Activated naive CD8-positive, alpha-beta T cell (primary cell): ENCODE data around the gene MED9.

Experiments used
- H3K27ac Mint-ChIP-seq: one replicate; pipeline ENCODE4 v1.8.0; 2021; ENCODE audit warnings: mixed read lengths
- H3K27me3 Mint-ChIP-seq: one replicate; pipeline ENCODE4 v1.8.0; 2021; ENCODE audit warnings: mixed read lengths
- H3K36me3 Mint-ChIP-seq: one replicate; pipeline ENCODE4 v1.8.0; 2021; ENCODE audit warnings: mixed read lengths
- H3K4me1 Mint-ChIP-seq: one replicate; pipeline ENCODE4 v1.8.0; 2021; ENCODE audit warnings: low read depth, mixed read lengths
- H3K4me3 Mint-ChIP-seq: one replicate; pipeline ENCODE4 v1.8.0; 2021; ENCODE audit warnings: mild to moderate bottlenecking, mixed read lengths
- H3K9me3 Mint-ChIP-seq: one replicate; pipeline ENCODE4 v1.8.0; 2021; ENCODE audit warnings: low read depth, mixed read lengths

MED9 gene

DNA sequence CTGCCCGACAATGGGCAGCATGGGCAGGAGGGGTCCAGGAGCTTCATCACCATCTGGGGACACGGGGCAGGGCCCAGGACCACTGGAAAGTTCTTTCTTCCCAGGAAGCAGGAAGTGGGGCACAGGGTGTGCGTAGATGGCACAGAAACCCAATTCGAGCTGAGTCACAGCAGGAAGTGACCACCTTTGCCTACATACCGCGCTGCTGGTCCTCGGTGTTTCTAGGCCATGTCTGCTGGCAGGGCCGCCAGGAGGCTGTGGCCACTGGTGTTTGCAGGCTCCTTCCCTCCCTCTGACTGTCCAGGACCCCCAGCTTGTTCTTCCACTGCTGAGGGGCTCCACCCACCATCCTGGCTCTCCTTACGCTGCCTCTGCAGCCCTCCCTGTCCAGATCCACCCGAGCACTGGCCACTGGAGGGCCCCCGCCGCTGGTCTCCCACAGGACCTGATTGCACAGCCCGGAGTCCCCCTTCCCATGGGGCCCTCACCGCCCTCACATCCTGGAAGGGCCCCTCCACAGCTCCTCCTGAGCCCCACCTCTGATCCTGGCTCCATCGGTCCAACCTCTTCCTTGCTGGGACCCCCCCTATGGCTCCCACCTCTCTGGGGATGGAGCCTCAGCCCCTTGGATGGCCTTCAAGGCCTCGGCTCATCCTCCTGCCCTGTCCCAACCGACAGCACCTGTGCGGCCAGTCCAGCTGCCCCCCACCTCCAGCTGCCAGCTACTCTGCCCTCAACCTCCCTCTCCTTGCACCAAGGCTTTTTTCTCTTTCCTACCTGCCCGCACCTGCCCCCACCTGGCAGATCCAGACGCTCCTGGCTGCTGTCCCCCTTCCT is 33.9 kb downstream of the MED9 start:
- no peak overlapping the region for H3K4me3 Mint-ChIP-seq

DNA sequence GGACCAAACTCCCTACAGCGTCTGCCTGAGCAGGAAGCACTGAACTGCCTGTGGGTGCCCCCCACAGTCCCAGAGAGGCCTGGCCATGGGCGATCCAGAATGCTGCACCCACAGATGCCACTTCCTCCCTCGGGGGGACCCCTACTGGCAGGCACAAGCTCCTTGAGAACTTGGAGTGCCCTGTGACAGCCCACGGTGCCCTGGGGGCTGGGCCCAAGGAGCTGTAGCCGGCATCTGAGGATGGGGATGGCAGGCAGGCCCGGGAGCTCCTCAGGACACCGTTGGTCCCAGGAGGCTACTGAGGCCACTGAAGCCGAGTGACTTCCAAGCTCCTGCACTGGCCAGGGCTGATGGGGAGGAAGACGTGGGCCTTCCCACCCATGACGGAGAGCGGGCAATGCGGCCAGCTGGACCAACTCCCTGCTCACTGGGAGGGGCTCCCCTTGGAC is 34.5 kb downstream of the MED9 start:
- H3K36me3 Mint-ChIP-seq, result no peaks in the 10 kb centered on the region
- H3K27me3 Mint-ChIP-seq, result no peaks in the 10 kb centered on the region
- no peaks in the 10 kb centered on the region for H3K9me3 Mint-ChIP-seq
- H3K27ac Mint-ChIP-seq, result no peak overlapping the region
- no peaks in the 10 kb centered on the region for H3K4me1 Mint-ChIP-seq
- H3K4me3 Mint-ChIP-seq, result no peak overlapping the region

More for the DNA sequence above, 33.9 kb downstream of the MED9 start:
- H3K9me3 Mint-ChIP-seq, result no peaks in the 10 kb centered on the region
- no peaks in the 10 kb centered on the region for H3K27me3 Mint-ChIP-seq
- H3K27ac Mint-ChIP-seq, result no peak overlapping the region
- H3K4me1 Mint-ChIP-seq, result no peaks in the 10 kb centered on the region
- no peaks in the 10 kb centered on the region for H3K36me3 Mint-ChIP-seq

DNA sequence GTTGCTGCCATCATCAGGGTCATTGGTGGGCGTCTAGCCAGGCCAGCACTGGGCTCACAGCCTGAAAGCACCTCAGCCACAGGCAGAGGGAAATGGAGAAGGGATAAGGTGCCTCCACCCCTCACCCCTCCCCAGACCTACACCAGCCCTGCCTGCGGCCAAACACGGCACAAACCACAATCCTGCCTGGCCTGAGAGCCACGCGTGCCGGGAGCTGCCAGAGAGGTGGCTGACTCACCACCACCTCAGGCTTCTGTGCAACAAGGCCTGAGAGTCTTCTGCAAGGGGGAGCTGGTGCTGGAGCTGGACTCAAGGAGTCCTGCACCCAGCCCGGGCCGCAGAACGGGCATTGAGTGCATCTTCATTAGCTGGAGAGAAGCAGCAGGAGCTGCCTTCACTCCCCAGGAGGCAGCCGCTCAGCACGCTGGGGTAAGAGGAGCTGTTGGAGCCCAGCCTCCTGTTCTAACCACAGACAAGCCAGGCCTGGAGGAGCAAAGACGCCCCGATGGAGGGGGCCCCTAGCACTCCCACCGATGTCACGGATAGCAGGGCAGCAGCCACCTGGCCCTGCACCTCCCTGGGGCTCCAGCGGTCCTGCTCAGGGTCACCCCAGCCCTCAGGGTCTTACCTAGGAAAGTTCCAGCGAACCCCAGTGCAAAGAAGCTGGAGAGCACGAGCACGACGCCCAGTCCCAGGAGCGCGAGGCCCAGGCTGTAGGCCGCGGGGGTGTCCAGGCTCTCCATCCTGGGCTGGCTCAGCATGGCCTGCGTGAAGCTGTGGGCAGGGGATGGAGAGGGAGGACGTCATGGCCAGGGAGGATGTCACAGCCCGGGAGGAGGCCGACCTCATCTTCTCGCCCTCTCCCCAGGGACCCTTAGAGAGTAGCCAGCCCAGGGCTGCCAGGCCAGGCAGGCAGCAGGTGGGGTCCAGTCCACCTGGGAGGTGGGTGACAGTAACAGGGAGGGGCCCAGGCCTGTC is 35.4 kb downstream of the MED9 start:
- Mint-ChIP-seq H3K27me3 (no peaks in the 10 kb centered on the region), H3K9me3 (no peaks in the 10 kb centered on the region), H3K27ac (no peak overlapping the region), H3K4me3 (no peak overlapping the region), H3K36me3 (no peaks in the 10 kb centered on the region), H3K4me1 (no peaks in the 10 kb centered on the region)

DNA sequence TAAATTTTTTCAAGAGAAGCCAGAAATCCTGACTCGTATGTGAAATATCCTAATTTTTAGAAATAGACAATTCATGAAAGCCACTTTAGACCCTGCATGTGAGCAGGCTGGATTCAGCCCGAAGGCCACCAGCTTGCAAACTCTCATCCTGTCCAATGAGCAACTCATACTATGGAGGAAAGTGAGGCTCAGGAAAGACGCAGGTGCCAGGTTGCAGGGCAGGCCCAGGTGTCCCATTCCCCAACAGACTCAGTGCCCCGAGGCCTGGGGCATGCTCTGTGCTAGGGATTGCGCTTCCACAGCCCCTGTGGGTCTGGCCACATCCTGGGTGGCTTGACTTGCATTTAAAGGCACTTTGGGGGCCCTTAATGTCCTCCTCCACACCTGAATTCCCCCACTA is 36.1 kb downstream of the MED9 start:
- Mint-ChIP-seq H3K27ac (no peak overlapping the region), H3K4me1 (no peaks in the 10 kb centered on the region), H3K27me3 (no peaks in the 10 kb centered on the region), H3K4me3 (no peak overlapping the region), H3K9me3 (no peaks in the 10 kb centered on the region), H3K36me3 (no peaks in the 10 kb centered on the region)

DNA sequence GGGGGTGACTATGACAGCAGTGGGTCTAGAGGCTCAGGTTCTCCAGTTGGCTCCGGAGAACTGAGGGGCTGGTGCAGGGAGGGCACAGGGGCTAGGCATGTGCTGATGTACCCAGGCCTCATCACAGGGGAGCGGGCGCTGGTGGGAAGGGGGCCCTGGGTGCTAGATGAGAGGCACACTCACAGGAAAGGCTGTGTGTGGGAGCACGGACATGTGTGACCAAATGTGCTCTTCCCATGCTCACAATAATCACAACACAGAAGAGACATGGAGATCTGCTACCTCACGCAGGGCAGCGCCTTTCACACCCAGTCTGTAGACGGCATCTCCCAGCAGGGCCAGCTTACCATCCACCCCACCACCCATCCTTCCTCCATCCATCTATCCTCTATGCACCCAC is 36.8 kb downstream of the MED9 start:
- Mint-ChIP-seq H3K27ac (no peak overlapping the region), H3K9me3 (no peaks in the 10 kb centered on the region), H3K27me3 (no peaks in the 10 kb centered on the region), H3K36me3 (no peaks in the 10 kb centered on the region), H3K4me3 (no peak overlapping the region), H3K4me1 (no peaks in the 10 kb centered on the region)

DNA sequence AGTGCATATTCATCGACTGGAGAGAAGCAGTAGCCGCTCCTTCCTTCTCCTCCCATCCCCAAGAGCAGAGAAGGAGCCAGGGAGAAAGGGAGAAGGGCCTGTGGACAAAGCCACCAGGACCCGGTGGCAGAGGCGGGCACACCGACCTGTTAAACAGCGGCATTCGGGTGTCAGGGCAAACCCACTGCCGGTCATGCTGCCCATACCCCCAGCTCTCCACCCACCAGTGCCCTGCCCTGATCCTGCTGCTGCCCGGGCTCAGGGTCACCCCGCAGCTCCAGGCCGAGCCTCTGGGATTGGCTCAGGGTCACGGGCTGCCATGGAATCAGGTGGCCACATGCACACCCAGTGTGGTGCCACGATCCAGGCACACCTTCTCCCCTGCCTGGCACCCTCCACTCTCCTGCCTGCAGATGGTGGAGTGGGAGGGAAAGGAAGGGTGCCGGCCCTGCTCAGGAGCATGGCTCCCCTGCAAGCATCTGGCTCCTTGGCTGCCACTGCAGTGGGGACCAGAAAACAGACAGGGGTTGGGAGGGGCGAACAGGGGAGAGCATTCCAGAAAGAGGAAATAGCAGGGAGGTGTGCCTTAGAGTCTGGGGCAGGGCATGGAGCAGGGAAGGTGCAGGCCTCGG is 37.7 kb downstream of the MED9 start:
- H3K9me3 Mint-ChIP-seq, result no peaks in the 10 kb centered on the region
- no peak overlapping the region for H3K27ac Mint-ChIP-seq
- H3K4me3 Mint-ChIP-seq, result no peak overlapping the region
- no peaks in the 10 kb centered on the region for H3K27me3 Mint-ChIP-seq
- no peaks in the 10 kb centered on the region for H3K36me3 Mint-ChIP-seq
- no peaks in the 10 kb centered on the region for H3K4me1 Mint-ChIP-seq

DNA sequence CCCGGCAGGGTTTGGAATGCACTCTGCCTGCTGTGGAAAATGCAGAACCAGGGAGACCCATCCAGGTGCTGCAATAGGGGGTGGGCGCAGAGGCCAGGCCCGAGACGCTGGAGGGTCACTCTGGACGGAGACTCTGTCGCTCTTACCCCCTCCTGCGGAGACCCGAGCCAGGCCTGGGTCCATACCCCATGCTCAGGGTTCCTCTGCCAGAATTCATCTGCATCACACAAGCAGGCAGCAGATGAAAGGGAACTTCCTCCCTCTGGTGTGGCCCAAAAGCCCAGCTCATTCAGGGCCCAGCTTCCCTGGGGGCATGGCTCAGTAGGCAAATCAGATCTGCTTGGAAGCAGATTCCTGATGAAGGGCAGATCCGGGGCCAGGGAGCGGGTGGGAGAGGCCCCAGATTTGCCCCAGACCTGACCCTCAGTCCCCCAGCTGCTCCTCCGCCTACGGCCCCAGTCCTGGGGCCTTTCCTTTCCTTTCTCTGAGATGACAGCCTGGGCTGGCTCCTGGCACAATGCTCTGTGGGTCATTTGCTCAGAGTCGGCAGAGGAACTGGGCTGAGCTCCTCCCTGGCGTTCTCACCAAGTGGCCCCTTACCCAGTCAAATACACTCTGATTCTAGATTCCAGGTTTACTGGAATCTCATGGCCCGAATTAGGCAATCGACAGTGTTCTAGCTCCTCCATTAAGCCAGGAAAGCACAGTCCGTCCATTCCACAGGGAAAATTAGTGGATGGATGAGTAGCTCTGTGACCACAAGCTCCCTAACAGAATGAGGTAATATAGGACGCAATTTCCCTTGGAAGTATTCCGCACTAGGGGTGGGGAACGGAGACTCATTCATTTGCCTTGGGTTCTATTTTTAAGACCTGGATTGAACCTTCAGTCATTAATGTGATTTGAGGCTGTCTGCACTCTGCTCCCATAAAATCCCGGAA is 38.5 kb downstream of the MED9 start:
- Mint-ChIP-seq H3K4me3 (no peak overlapping the region), H3K27me3 (no peaks in the 10 kb centered on the region), H3K9me3 (no peaks in the 10 kb centered on the region), H3K36me3 (no peaks in the 10 kb centered on the region), H3K4me1 (no peaks in the 10 kb centered on the region), H3K27ac (no peak overlapping the region)

DNA sequence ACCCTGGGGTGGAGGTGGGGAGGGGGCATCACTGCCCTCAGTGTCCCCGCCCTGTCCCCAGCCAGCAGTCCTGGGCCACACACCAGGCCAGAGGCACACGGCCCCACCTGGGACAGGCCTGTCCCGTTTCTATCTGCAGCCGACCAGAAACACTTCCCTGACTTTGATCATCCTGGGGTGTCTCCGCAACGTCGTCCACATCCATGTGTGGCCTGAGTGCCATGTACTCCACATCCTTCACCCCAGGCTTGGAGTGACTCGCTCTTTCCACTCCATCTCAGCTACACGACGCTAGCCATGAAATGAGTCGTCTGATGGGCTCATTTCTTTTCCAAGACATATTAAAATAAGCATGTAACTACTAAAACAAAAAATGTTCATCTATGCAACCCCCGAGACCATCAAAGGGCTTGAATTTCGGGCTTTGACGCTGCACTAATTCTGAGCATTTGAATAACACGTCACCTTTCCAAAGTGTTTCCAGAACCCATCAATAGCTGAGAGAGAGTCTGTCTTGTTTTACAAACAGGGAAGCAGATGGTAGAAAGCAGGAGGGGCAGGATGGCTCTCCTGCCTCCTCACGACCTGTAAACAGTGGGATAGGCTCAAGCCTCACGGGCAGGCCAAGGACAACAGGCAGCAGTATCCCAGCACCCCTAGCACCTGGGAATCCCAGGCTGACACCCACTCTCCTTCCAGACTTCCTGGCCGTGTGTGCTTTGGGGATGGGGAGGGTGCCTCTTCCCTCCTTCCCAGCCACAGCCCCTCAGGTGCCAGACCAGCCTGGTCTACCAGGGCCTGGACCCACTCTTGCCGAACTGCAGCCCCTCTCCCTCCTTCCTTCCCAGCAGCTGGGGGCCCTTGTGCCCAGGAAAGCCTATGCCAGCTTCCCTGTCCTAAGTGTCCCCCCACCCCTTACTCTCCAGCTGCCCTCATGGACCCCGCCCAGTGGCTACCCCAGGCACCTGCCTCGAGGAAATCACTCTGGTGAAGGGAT is 39.4 kb downstream of the MED9 start:
- no peaks in the 10 kb centered on the region for H3K36me3 Mint-ChIP-seq
- no peaks in the 10 kb centered on the region for H3K9me3 Mint-ChIP-seq
- no peak overlapping the region for H3K27ac Mint-ChIP-seq
- H3K27me3 Mint-ChIP-seq, result no peaks in the 10 kb centered on the region
- H3K4me3 Mint-ChIP-seq, result no peak overlapping the region
- H3K4me1 Mint-ChIP-seq, result no peaks in the 10 kb centered on the region

DNA sequence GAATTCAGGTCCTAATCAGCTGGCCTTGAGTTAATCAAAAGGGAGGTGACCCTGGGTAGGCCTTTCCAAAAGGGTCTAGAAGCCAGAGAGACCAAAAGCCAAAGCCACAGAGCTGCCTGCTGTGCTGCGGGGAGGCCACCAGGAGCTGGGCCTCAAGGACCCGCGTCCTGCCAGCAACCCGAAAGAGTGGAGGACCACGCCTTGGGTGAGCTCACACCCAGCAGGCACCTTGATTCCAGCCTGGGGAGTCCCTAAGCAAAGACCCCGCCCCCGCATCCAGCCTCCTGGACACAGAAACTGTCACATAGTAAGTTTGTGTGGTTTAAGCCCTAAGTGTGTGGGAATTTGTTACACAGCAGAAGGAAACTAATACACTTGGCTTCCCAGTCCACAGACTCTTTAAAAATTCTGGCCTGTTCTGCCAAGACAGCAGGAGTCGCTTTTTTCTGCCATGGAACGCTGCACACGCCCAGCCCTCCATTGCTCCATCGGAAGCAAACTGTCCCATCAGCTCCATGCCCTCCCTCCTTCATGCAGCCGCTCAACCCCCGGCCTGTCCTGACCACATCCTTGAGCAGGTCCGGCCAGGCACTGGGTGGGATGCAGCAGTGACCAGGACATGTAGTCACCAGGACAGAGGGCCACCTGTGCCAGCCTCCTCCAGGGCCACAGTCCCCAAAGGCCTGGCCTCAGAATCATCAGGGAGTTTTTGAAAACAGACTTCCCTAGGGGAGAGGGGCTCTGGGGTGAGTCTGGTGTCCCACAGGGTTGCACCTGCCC is 40.3 kb downstream of the MED9 start:
- Mint-ChIP-seq H3K36me3 (no peaks in the 10 kb centered on the region), H3K9me3 (no peaks in the 10 kb centered on the region), H3K4me3 (no peak overlapping the region), H3K4me1 (no peaks in the 10 kb centered on the region), H3K27me3 (no peaks in the 10 kb centered on the region), H3K27ac (no peak overlapping the region)

DNA sequence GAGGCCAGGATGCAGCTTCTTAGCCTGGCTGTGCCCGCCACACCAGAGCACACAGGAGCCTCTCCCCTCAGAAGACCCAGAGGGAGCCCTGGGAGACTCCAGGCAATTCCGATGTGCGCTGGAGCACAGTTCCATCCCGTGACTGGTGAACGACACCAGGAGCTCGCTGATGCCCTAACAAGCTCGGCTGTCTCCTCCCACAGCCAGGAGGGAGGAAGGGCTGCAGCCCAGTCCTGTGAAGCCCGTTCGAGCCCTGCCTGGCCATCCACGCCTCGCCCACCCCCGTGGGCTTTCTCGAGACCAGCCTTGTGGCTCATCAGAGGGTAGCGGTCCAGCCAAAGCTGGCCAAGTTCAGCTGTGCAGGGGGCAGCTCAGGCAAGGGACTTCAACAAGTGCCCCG is 41.2 kb downstream of the MED9 start:
- Mint-ChIP-seq H3K27ac (no peak overlapping the region), H3K9me3 (no peaks in the 10 kb centered on the region), H3K36me3 (no peaks in the 10 kb centered on the region), H3K27me3 (no peaks in the 10 kb centered on the region), H3K4me1 (no peaks in the 10 kb centered on the region), H3K4me3 (no peak overlapping the region)

DNA sequence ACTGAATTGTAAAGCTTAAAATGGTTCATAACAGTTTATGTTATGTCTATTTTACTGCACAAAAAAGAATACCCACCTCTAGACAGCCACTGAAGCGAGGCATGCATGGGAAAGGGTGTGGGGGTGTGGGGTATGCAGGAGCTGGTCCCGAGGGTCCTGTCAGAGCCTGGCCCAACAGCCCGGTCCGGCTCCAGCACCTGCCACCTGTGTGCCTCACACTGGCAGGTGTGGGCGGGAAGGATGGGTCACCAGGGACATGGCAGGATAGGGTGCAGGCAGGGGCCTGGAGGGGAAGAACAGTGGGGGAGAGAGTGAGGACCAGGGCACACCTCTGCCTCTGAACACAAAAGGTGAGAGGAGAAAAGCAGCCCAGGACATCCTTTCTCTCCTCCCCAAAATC is 42.2 kb downstream of the MED9 start:
- Mint-ChIP-seq H3K27ac (no peak overlapping the region), H3K9me3 (no peaks in the 10 kb centered on the region), H3K4me3 (no peak overlapping the region), H3K4me1 (no peaks in the 10 kb centered on the region), H3K27me3 (no peaks in the 10 kb centered on the region), H3K36me3 (no peaks in the 10 kb centered on the region)

DNA sequence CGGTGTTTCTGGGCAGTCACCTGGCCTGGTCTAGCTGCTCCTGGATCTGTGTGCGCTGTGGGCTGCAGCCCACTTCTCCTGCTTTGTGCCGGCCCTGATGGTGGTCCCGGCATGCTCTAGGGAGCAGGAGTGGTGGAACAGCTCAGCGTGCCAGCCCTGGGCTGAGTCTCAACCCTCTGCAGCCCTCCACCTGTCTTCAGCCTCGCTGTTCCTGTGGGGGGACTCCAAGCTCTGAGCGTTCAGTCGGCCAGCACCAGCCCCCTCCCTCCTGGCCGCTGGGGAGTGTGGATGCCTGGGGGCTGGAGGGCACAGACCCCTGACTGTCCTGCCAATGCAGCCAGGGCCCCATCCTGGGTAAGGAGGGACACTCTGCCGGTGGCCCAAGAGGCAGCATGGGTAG is 43.1 kb downstream of the MED9 start:
- H3K4me3 Mint-ChIP-seq, result no peak overlapping the region
- H3K27ac Mint-ChIP-seq, result no peak overlapping the region
- no peaks in the 10 kb centered on the region for H3K36me3 Mint-ChIP-seq
- H3K9me3 Mint-ChIP-seq, result no peaks in the 10 kb centered on the region
- no peaks in the 10 kb centered on the region for H3K4me1 Mint-ChIP-seq
- no peaks in the 10 kb centered on the region for H3K27me3 Mint-ChIP-seq
